ENCODE data around the gene RORC. TPM values are rescaled to one million over a fixed set of nuclear protein-coding genes. Genes with fewer than 3 reads are reported as not detected.
"Not testable (repeated sequence)": the region's sequence is repeated elsewhere in the genome, so short reads cannot be mapped to it uniquely, and the experiment has no call there.

The RORC gene
- total and polyA plus RNA-seq, 4 donors: 7.6 to 24.7 (median 9.6) TPM

GRCh38 chr1:151783796-151784195 lies 47.8 kb downstream of the RORC start:
- ATAC-seq (ENCODE audit: insufficient read depth, low FRiP score) (no peak), DNase-seq (no peak)
- no peak overlapping the region for H3K9ac ChIP-seq (ENCODE audit: insufficient read depth in 1 of 2, low read length in 2 of 2)
- H3K27ac ChIP-seq (ENCODE audit: low read depth in 1 of 2, low read length in 1 of 2): no peak overlapping the region
- peaks cover 0 to 11% (median 2%) of the 10 kb centered on the region in 3 donors for H3K27me3 ChIP-seq (ENCODE audit: control insufficient read depth in 3 of 3, insufficient read depth in 3 of 3, low read length in 2 of 3)
- H3K4me1 ChIP-seq (ENCODE audit: control insufficient read depth in 5 of 5, insufficient read depth in 5 of 5, low read length in 5 of 5): no peaks in the 10 kb centered on the region
- 61 to 73% methylated on average over 2 of the region's 2 CpGs for WGBS, 2 donors
- no peak for TF ChIP-seq CTCF (IDR thresholded peaks at IDR 0.05; ENCODE audit: control extremely low read depth, extremely low read depth)
- no peaks in the 10 kb centered on the region for H3K9me3 ChIP-seq (ENCODE audit: control insufficient read depth in 4 of 4, insufficient read depth in 3 of 4, low read length in 3 of 4)
- H3K36me3 ChIP-seq (ENCODE audit: control insufficient read depth in 4 of 4, insufficient read depth in 4 of 4, low read length in 4 of 4): peaks cover 0 to 5% (median 2%) of the 10 kb centered on the region in 4 donors
- no peak overlapping the region for H3K4me3 ChIP-seq

- TF ChIP-seq CTCF (IDR thresholded peaks at IDR 0.05; ENCODE audit: control extremely low read depth, extremely low read depth): no peak
- no peak overlapping the region for H3K9ac ChIP-seq (ENCODE audit: insufficient read depth in 1 of 2, low read length in 2 of 2)
- no peak overlapping the region for H3K27ac ChIP-seq (ENCODE audit: low read depth in 1 of 2, low read length in 1 of 2)
- H3K9me3 ChIP-seq (ENCODE audit: control insufficient read depth in 4 of 4, insufficient read depth in 3 of 4, low read length in 3 of 4): no peaks in the 10 kb centered on the region
- DNase-seq (no peak), ATAC-seq (ENCODE audit: insufficient read depth, low FRiP score) (no peak)
- no peaks in the 10 kb centered on the region for H3K4me1 ChIP-seq (ENCODE audit: control insufficient read depth in 5 of 5, insufficient read depth in 5 of 5, low read length in 5 of 5)
- no peak overlapping the region for H3K4me3 ChIP-seq
- H3K36me3 ChIP-seq (ENCODE audit: control insufficient read depth in 4 of 4, insufficient read depth in 4 of 4, low read length in 4 of 4): peaks cover 0 to 11% (median 2%) of the 10 kb centered on the region in 4 donors
- 93 to 95% methylated on average over 3 of the region's 3 CpGs for WGBS, 2 donors
- H3K27me3 ChIP-seq (ENCODE audit: control insufficient read depth in 3 of 3, insufficient read depth in 3 of 3, low read length in 2 of 3): peaks cover 0 to 5% (median 2%) of the 10 kb centered on the region in 3 donors
These were observed 48.9 kb downstream of the RORC start for GRCh38 chr1:151782741-151783140.

- not testable (repeated sequence) for H3K4me1 ChIP-seq (ENCODE audit: control insufficient read depth in 5 of 5, insufficient read depth in 5 of 5, low read length in 5 of 5); ATAC-seq (ENCODE audit: insufficient read depth, low FRiP score); H3K27ac ChIP-seq (ENCODE audit: low read depth in 1 of 2, low read length in 1 of 2); H3K27me3 ChIP-seq (ENCODE audit: control insufficient read depth in 3 of 3, insufficient read depth in 3 of 3, low read length in 2 of 3); H3K9ac ChIP-seq (ENCODE audit: insufficient read depth in 1 of 2, low read length in 2 of 2); H3K4me3 ChIP-seq; DNase-seq; H3K9me3 ChIP-seq (ENCODE audit: control insufficient read depth in 4 of 4, insufficient read depth in 3 of 4, low read length in 3 of 4)
- WGBS, 2 donors: 86 to 90% methylated on average over 5 of the region's 5 CpGs
- H3K36me3 ChIP-seq (ENCODE audit: control insufficient read depth in 4 of 4, insufficient read depth in 4 of 4, low read length in 4 of 4): peaks cover 0 to 13% (median 2%) of the 10 kb centered on the region in 4 donors
These were observed 49.6 kb downstream of the RORC start for GRCh38 chr1:151782026-151782425.

GRCh38 chr1:151780736-151781135 lies 50.9 kb downstream of the RORC start:
- not testable (repeated sequence) for H3K27ac ChIP-seq (ENCODE audit: low read depth in 1 of 2, low read length in 1 of 2); ATAC-seq (ENCODE audit: insufficient read depth, low FRiP score); H3K9ac ChIP-seq (ENCODE audit: insufficient read depth in 1 of 2, low read length in 2 of 2); DNase-seq; H3K4me1 ChIP-seq (ENCODE audit: control insufficient read depth in 5 of 5, insufficient read depth in 5 of 5, low read length in 5 of 5); H3K9me3 ChIP-seq (ENCODE audit: control insufficient read depth in 4 of 4, insufficient read depth in 3 of 4, low read length in 3 of 4); H3K4me3 ChIP-seq; H3K27me3 ChIP-seq (ENCODE audit: control insufficient read depth in 3 of 3, insufficient read depth in 3 of 3, low read length in 2 of 3)
- peaks cover 0 to 13% (median 3%) of the 10 kb centered on the region in 4 donors for H3K36me3 ChIP-seq (ENCODE audit: control insufficient read depth in 4 of 4, insufficient read depth in 4 of 4, low read length in 4 of 4)
- WGBS, 2 donors: 81 to 88% methylated on average over 5 of the region's 5 CpGs

All from lung (tissue), 12 donors.